Loucy (cell line): ENCODE data around the gene TRAF3IP1.

ENCODE experiments used
- H2AFZ ChIP-seq: fragments of 200-600 bp; sonication (generic); 2 replicates; pipeline ENCODE4 v1.6.0; 2016; ENCODE audit warnings: antibody characterized with exemption, mild to moderate bottlenecking, low read length, moderate library complexity
- H3F3A ChIP-seq: fragments of 200-600 bp; 2 replicates; pipeline ENCODE4 v1.6.0; 2016; ENCODE audit warnings: antibody characterized with exemption, low read depth, mild to moderate bottlenecking
- H3K27me3 ChIP-seq: fragments of 200-600 bp; sonication (generic); 2 replicates; pipeline ENCODE4 v1.6.1; 2014; ENCODE audit warnings: low read length, mild to moderate bottlenecking; ENCODE audit not compliant: insufficient read depth, poor library complexity, severe bottlenecking
- H3K36me3 ChIP-seq: fragments of 200-600 bp; sonication (generic); 2 replicates; pipeline ENCODE4 v1.6.1; 2016; ENCODE audit warnings: low read length; ENCODE audit not compliant: insufficient read depth
- H3K4me1 ChIP-seq: fragments of 200-600 bp; sonication (generic); 2 replicates; pipeline ENCODE4 v1.5.1; 2014; ENCODE audit warnings: low read length, mild to moderate bottlenecking; ENCODE audit not compliant: insufficient read depth, poor library complexity, severe bottlenecking
- H3K4me2 ChIP-seq: fragments of 200-600 bp; sonication (generic); 2 replicates; pipeline ENCODE4 v1.6.0; 2014; ENCODE audit warnings: antibody characterized with exemption, low read length, low read depth, mild to moderate bottlenecking; ENCODE audit not compliant: poor library complexity, severe bottlenecking
- H3K4me3 ChIP-seq: fragments of 200-600 bp; sonication (generic); 2 replicates; pipeline ENCODE4 v1.5.1; 2014; ENCODE audit warnings: low read length, mild to moderate bottlenecking, mixed read lengths; ENCODE audit not compliant: poor library complexity, severe bottlenecking
- H3K79me2 ChIP-seq: fragments of 200-600 bp; sonication (generic); 2 replicates; pipeline ENCODE4 v1.6.1; 2014; ENCODE audit warnings: low read length; ENCODE audit not compliant: insufficient read depth
- H3K9ac ChIP-seq: fragments of 200-600 bp; sonication (generic); 2 replicates; pipeline ENCODE4 v1.6.0; 2014; ENCODE audit warnings: mild to moderate bottlenecking, low read depth, low read length, moderate library complexity; ENCODE audit not compliant: poor library complexity, severe bottlenecking
- H3K9me2 ChIP-seq: fragments of 200-600 bp; sonication (generic); replicated peaks from 2 replicates; pipeline ENCODE4 v1.6.1; 2016; ENCODE audit warnings: low read depth, low read length, mixed read lengths
- H3K9me3 ChIP-seq: fragments of 200-600 bp; sonication (generic); 2 replicates; pipeline ENCODE4 v1.6.1; 2014; ENCODE audit warnings: mild to moderate bottlenecking, antibody characterized with exemption, low read length, low read depth; ENCODE audit not compliant: insufficient read depth
- H4K20me1 ChIP-seq: fragments of 200-600 bp; sonication (generic); 2 replicates; pipeline ENCODE4 v1.6.0; 2014; ENCODE audit warnings: antibody characterized with exemption, low read length, mild to moderate bottlenecking; ENCODE audit not compliant: insufficient read depth, poor library complexity, severe bottlenecking
- EZH2phosphoT487 ChIP-seq: fragments of 200-600 bp; IDR thresholded peaks from 2 replicates; pipeline ENCODE4 v1.6.1; 2018; ENCODE audit warnings: antibody characterized with exemption, mild to moderate bottlenecking, moderate library complexity, borderline replicate concordance
- TF ChIP-seq, protein P1 (sequence below): fragments of 200-600 bp; sonication (generic); conservative IDR thresholded peaks from 2 replicates; pipeline ENCODE4 v1.5.1; 2014; ENCODE audit warnings: mild to moderate bottlenecking, antibody characterized with exemption, low read length

TRAF3IP1 gene

DNA sequence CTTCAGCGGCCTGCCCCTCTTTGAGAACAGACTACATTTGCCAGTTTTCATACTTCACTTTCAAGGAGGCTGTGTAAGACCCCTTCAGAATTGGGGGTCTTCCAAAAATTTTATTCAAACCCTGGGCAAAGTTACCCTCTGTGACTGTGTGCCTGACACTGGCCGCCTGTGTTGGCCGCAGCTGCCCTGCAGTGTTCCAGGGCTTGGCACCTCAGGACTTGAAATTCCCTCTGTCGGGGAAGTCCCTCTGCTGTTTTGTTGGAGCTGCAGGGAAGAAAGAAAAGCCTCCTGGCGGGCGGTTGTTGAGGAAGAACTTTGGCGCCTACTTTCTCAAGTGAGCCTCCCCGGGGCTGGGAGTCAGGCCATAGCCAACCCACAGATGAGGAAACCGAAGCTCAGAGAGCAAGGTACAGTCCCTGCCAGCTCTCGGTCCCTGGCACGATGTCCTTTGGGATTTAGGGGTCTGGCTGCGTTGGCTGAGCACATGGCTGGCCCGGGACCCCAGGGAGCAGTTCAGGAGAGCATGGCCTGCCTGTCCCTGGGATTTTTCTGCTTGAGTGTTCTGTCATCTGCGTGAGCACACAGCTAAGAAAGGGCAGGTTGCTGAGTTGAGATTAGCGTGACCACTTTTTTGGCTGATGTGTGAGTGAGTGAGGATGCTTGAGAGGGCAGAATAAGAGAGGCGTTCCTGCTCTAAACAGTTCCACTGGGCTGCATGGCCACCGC is 88.5 kb downstream of the TRAF3IP1 start:
- no peaks in the 10 kb centered on the region for H3K36me3 ChIP-seq
- no peaks in the 10 kb centered on the region for H3F3A ChIP-seq
- H3K4me3 ChIP-seq, result no peak overlapping the region
- H2AFZ ChIP-seq, result no peak overlapping the region
- H3K4me2 ChIP-seq, result no peak overlapping the region
- H3K9ac ChIP-seq, result no peak overlapping the region
- no peak for TF ChIP-seq EZH2phosphoT487
- TF ChIP-seq, protein P1, sequence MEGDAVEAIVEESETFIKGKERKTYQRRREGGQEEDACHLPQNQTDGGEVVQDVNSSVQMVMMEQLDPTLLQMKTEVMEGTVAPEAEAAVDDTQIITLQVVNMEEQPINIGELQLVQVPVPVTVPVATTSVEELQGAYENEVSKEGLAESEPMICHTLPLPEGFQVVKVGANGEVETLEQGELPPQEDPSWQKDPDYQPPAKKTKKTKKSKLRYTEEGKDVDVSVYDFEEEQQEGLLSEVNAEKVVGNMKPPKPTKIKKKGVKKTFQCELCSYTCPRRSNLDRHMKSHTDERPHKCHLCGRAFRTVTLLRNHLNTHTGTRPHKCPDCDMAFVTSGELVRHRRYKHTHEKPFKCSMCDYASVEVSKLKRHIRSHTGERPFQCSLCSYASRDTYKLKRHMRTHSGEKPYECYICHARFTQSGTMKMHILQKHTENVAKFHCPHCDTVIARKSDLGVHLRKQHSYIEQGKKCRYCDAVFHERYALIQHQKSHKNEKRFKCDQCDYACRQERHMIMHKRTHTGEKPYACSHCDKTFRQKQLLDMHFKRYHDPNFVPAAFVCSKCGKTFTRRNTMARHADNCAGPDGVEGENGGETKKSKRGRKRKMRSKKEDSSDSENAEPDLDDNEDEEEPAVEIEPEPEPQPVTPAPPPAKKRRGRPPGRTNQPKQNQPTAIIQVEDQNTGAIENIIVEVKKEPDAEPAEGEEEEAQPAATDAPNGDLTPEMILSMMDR, result no peak
- H4K20me1 ChIP-seq, result no peaks in the 10 kb centered on the region
- H3K4me1 ChIP-seq, result peaks cover 26% of the 10 kb centered on the region
- no peaks in the 10 kb centered on the region for H3K27me3 ChIP-seq
- no peaks in the 10 kb centered on the region for H3K9me2 ChIP-seq
- H3K9me3 ChIP-seq, result no peaks in the 10 kb centered on the region
- no peaks in the 10 kb centered on the region for H3K79me2 ChIP-seq

DNA sequence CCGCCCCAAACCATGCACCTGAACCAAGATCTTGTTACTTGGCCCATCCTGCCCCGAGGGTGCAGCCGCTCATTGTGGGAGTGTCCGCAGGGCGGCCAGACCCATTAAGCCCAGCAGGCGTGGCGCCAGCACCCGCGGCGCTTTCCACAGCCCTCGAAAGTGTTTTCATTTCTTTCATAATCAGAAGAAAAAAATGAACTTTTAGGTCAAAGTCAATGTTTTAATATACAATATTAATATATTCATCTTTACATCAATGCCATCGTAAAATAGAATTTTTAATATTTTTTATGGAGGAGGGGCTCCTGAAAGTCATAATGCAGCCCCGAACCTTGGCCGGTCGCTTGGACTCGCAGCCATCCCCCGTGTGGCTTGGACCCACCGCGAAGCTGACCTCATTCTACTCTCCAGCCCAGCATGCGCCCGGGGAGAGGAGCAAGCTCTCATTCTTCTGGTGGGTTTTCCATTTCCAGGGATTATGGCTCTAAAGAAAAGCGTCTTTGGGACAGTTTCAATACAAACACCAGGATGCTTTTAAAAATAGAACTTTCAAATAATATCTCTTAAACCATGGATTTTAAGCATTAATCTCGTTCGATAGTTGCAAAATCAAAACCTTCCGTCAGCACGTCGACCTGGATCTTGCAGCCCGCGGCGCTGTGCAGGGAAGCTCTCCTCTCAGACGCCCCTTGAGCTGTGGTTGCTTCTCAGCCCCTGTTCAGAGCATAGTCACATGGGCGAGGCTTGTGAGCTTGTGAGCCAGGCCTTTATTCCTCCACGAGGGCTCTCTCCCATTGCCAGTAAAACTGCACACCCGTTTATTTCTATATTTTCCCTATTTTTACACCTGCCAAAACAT is 89.3 kb downstream of the TRAF3IP1 start:
- no peaks in the 10 kb centered on the region for H3K27me3 ChIP-seq
- H3K36me3 ChIP-seq, result no peaks in the 10 kb centered on the region
- H3K79me2 ChIP-seq, result no peaks in the 10 kb centered on the region
- no peak overlapping the region for H3K9ac ChIP-seq
- peaks cover 24% of the 10 kb centered on the region for H3K4me1 ChIP-seq
- no peak overlapping the region for H2AFZ ChIP-seq
- no peaks in the 10 kb centered on the region for H3K9me3 ChIP-seq
- no peaks in the 10 kb centered on the region for H3K9me2 ChIP-seq
- no peaks in the 10 kb centered on the region for H3F3A ChIP-seq
- H3K4me3 ChIP-seq, result no peak overlapping the region
- TF ChIP-seq, protein P1, result no peak
- no peak for TF ChIP-seq EZH2phosphoT487
- H4K20me1 ChIP-seq, result no peaks in the 10 kb centered on the region
- H3K4me2 ChIP-seq, result no peak overlapping the region

DNA sequence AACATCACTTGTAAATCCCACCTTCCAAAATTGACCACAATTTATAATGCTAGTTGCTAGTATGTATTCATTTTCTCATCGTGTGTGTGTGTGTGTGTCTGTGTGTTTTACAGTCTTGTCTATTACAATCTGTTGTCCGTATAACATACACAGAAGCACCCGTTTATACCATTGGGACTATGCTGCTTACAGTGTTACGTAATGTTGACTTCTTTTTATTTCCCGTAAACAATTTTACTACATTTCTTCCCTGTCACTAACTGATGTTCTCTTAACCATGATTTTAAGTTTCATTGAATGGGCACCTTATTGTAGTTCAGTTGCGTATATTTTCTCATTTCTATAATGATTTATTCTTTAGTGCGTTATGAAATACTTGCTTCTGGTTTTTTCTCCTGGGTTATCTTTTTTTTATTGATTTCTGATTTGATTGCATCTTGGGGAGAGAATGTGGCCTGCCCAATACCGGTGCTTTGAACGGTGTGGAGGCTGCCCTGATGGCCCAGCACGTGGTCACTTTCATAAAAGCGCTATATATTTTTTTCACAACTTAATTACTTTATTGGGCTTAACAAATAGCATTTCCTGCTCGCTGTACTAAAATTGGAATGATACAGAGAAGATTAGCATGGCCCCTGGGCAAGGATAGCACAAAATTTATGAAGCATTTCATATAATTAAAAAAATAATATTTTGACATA is 91.9 kb downstream of the TRAF3IP1 start:
- Histone ChIP-seq H3K9me2 (no peaks in the 10 kb centered on the region), H3F3A (no peaks in the 10 kb centered on the region)

More for the DNA sequence above, 91.9 kb downstream of the TRAF3IP1 start:
- Histone ChIP-seq H3K4me2 (no peak overlapping the region), H3K4me1 (peaks cover 9% of the 10 kb centered on the region), H3K9ac (no peak overlapping the region), H3K4me3 (no peak overlapping the region), H4K20me1 (no peaks in the 10 kb centered on the region), H3K9me3 (peaks cover 9% of the 10 kb centered on the region; the same call in 1 of the 2 replicates), H3K79me2 (no peaks in the 10 kb centered on the region), H3K36me3 (no peaks in the 10 kb centered on the region), H3K27me3 (no peaks in the 10 kb centered on the region), H2AFZ (no peak overlapping the region)
- TF ChIP-seq EZH2phosphoT487, result no peak
- TF ChIP-seq, protein P1, result no peak
